Thoracic aorta (tissue), 2 donors: ENCODE measurements around the gene PCDH1. TPM values are rescaled to one million over a fixed set of nuclear protein-coding genes. Genes with fewer than 3 reads are reported as not detected.

Source experiments
- ATAC-seq: fragments of 150-250 bp; one replicate; pipeline ENCODE4 v1.8.0; 2017; ENCODE audit warnings: low read depth; ENCODE audit not compliant: insufficient number of reproducible peaks, low FRiP score
- DNase-seq: peaks from one replicate; pipeline ENCODE4 v3.0.0-alpha.2; 2020; ENCODE audit warnings: low spot score
- H3K27ac ChIP-seq, 2 donors: fragments of 200-600 bp; sonication (generic); 1 replicate in 1 of 2; 2 replicates in 1 of 2; pipeline ENCODE4 v1.5.1; 2016; ENCODE audit warnings: mild to moderate bottlenecking in 2 of 2, moderate library complexity in 2 of 2
- H3K27me3 ChIP-seq: fragments of 200-600 bp; sonication (generic); replicated peaks from 2 replicates; pipeline ENCODE4 v1.6.0; 2016; ENCODE audit warnings: mild to moderate bottlenecking; ENCODE audit not compliant: insufficient read depth
- H3K36me3 ChIP-seq: fragments of 200-600 bp; sonication (generic); one replicate; pipeline ENCODE4 v1.5.1; 2016
- H3K4me1 ChIP-seq, 2 donors: fragments of 200-600 bp; sonication (generic); 1 replicate in 1 of 2; 2 replicates in 1 of 2; pipeline versions ENCODE4 v1.5.1 to v1.6.0; 2016; ENCODE audit warnings: low read depth in 2 of 2, mild to moderate bottlenecking in 1 of 2; ENCODE audit not compliant: control insufficient read depth in 1 of 2
- H3K4me3 ChIP-seq: fragments of 200-600 bp; sonication (generic); 2 replicates; pipeline ENCODE4 v1.5.1; 2016; ENCODE audit warnings: mild to moderate bottlenecking
- H3K9me3 ChIP-seq: fragments of 200-600 bp; sonication (generic); 2 replicates; pipeline ENCODE4 v1.5.1; 2016
- total RNA-seq, 2 donors: library from RNA; depleted of rRNA; stranded (reverse); fragments of >200 nt; gene quantifications; one replicate each; pipeline versions ENCODE4 v1.1.0 to v1.2.3, GENCODE V29; 2016
- TF ChIP-seq, protein P1 (sequence below): fragments of 200-600 bp; sonication (generic); IDR thresholded peaks from one replicate; pipeline ENCODE4 v1.5.1; 2019; ENCODE audit warnings: antibody characterized with exemption

PCDH1 gene
- total RNA-seq, 2 donors from 2014 or later, result 24.6 to 43.4 TPM

GRCh38 chr5:141876628-141877355 is 1.4 kb downstream of the PCDH1 start:
- Histone ChIP-seq H3K4me3 (peak overlapping the region; percentile 88), H3K9me3 (no peaks in the 10 kb centered on the region), H3K4me1 (peaks cover 12 to 25% of the 10 kb centered on the region in 2 donors), H3K27me3 (peaks cover 8% of the 10 kb centered on the region), H3K36me3 (no peaks in the 10 kb centered on the region), H3K27ac (peak overlapping the region in 1 of 2 donors; percentile 40)
- ATAC-seq (no peak), DNase-seq (no peak)
- TF ChIP-seq, protein P1, sequence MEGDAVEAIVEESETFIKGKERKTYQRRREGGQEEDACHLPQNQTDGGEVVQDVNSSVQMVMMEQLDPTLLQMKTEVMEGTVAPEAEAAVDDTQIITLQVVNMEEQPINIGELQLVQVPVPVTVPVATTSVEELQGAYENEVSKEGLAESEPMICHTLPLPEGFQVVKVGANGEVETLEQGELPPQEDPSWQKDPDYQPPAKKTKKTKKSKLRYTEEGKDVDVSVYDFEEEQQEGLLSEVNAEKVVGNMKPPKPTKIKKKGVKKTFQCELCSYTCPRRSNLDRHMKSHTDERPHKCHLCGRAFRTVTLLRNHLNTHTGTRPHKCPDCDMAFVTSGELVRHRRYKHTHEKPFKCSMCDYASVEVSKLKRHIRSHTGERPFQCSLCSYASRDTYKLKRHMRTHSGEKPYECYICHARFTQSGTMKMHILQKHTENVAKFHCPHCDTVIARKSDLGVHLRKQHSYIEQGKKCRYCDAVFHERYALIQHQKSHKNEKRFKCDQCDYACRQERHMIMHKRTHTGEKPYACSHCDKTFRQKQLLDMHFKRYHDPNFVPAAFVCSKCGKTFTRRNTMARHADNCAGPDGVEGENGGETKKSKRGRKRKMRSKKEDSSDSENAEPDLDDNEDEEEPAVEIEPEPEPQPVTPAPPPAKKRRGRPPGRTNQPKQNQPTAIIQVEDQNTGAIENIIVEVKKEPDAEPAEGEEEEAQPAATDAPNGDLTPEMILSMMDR, result no peak

- Histone ChIP-seq H3K27ac (peak overlapping the region in 1 of 2 donors; percentile 40), H3K36me3 (no peaks in the 10 kb centered on the region), H3K4me3 (peak overlapping the region; percentile 88), H3K4me1 (peaks cover 12 to 25% of the 10 kb centered on the region in 2 donors), H3K27me3 (peaks cover 8% of the 10 kb centered on the region), H3K9me3 (no peaks in the 10 kb centered on the region)
- no peak for ATAC-seq
- DNase-seq, result no peak
- TF ChIP-seq, protein P1, result no peak
These were observed 2.2 kb downstream of the PCDH1 start for GRCh38 chr5:141875795-141876627.

GRCh38 chr5:141875022-141875740 is 3.0 kb downstream of the PCDH1 start:
- no peak overlapping the region for H3K27ac ChIP-seq
- DNase-seq (no peak), ATAC-seq (no peak)
- H3K4me3 ChIP-seq, result peak overlapping the region; percentile 88
- peaks cover 12 to 25% of the 10 kb centered on the region in 2 donors for H3K4me1 ChIP-seq
- peaks cover 8% of the 10 kb centered on the region for H3K27me3 ChIP-seq
- H3K36me3 ChIP-seq, result no peaks in the 10 kb centered on the region
- TF ChIP-seq, protein P1, result no peak
- H3K9me3 ChIP-seq, result no peaks in the 10 kb centered on the region

- no peaks in the 10 kb centered on the region for H3K36me3 ChIP-seq
- TF ChIP-seq, protein P1, result no peak
- no peak overlapping the region for H3K4me3 ChIP-seq
- H3K9me3 ChIP-seq, result no peaks in the 10 kb centered on the region
- H3K4me1 ChIP-seq, result peaks cover 12 to 25% of the 10 kb centered on the region in 2 donors
- H3K27me3 ChIP-seq, result peaks cover 8% of the 10 kb centered on the region
- DNase-seq (no peak), ATAC-seq (no peak)
- no peak overlapping the region for H3K27ac ChIP-seq
These were observed 3.8 kb downstream of the PCDH1 start for GRCh38 chr5:141874262-141874964.
